Measurements from ENCODE around the gene GON4L. TPM values are rescaled to one million over a fixed set of nuclear protein-coding genes. Genes with fewer than 3 reads are reported as not detected.
"Not testable (repeated sequence)": the region's sequence is repeated elsewhere in the genome, so short reads cannot be mapped to it uniquely, and the experiment has no call there.

GON4L gene
- total and polyA plus RNA-seq, 2 donors from 2014 or later: 14.2 to 62.1 TPM

GRCh38 chr1:155759966-155760630 lies 96.9 kb downstream of the GON4L start:
- no peak for TF ChIP-seq CTCF (IDR thresholded peaks at IDR 0.05; ENCODE audit: borderline replicate concordance, extremely low read depth, insufficient read depth)
- intact Hi-C loops (cut with DNase I): no loop called here
- Histone ChIP-seq H3K36me3 (ENCODE audit: control insufficient read depth in 2 of 3, insufficient read depth in 3 of 3, low read length in 3 of 3) (peaks cover 9 to 48% (median 35%) of the 10 kb centered on the region in 3 donors), H3K9ac (ENCODE audit: low read length in 3 of 3) (no peak overlapping the region), H3K27ac (ENCODE audit: low read depth in 2 of 2, low read length in 2 of 2) (no peak overlapping the region), H3K4me3 (ENCODE audit: low read length in 3 of 3) (no peak overlapping the region), H3K27me3 (ENCODE audit: control insufficient read depth, insufficient read depth, low read length) (no peaks in the 10 kb centered on the region), H3K9me3 (ENCODE audit: control insufficient read depth in 2 of 3, insufficient read depth in 1 of 3, low read length in 3 of 3) (no peaks in the 10 kb centered on the region), H3K4me1 (ENCODE audit: control insufficient read depth in 2 of 3, insufficient read depth in 2 of 3, low read depth in 1 of 3, low read length in 3 of 3) (no peaks in the 10 kb centered on the region)
- DNase-seq (no peak), FAIRE-seq (no peak)

GRCh38 chr1:155759017-155759416 lies 98.0 kb downstream of the GON4L start:
- not testable (repeated sequence) for FAIRE-seq

GRCh38 chr1:155748141-155748540 lies 108.9 kb downstream of the GON4L start:
- H3K9me3 ChIP-seq (ENCODE audit: control insufficient read depth in 2 of 3, insufficient read depth in 1 of 3, low read length in 3 of 3); H3K4me3 ChIP-seq (ENCODE audit: low read length in 3 of 3); H3K27me3 ChIP-seq (ENCODE audit: control insufficient read depth, insufficient read depth, low read length); DNase-seq; FAIRE-seq; H3K27ac ChIP-seq (ENCODE audit: low read depth in 2 of 2, low read length in 2 of 2); H3K36me3 ChIP-seq (ENCODE audit: control insufficient read depth in 2 of 3, insufficient read depth in 3 of 3, low read length in 3 of 3); H3K9ac ChIP-seq (ENCODE audit: low read length in 3 of 3); H3K4me1 ChIP-seq (ENCODE audit: control insufficient read depth in 2 of 3, insufficient read depth in 2 of 3, low read depth in 1 of 3, low read length in 3 of 3); intact Hi-C loops (cut with DNase I): not testable (repeated sequence)

More at GRCh38 chr1:155759017-155759416, 98.0 kb downstream of the GON4L start:
- peaks cover 9 to 46% (median 36%) of the 10 kb centered on the region in 3 donors for H3K36me3 ChIP-seq (ENCODE audit: control insufficient read depth in 2 of 3, insufficient read depth in 3 of 3, low read length in 3 of 3)
- intact Hi-C loops (cut with DNase I); H3K4me3 ChIP-seq (ENCODE audit: low read length in 3 of 3); H3K9me3 ChIP-seq (ENCODE audit: control insufficient read depth in 2 of 3, insufficient read depth in 1 of 3, low read length in 3 of 3); H3K27me3 ChIP-seq (ENCODE audit: control insufficient read depth, insufficient read depth, low read length); DNase-seq; H3K4me1 ChIP-seq (ENCODE audit: control insufficient read depth in 2 of 3, insufficient read depth in 2 of 3, low read depth in 1 of 3, low read length in 3 of 3); H3K9ac ChIP-seq (ENCODE audit: low read length in 3 of 3); H3K27ac ChIP-seq (ENCODE audit: low read depth in 2 of 2, low read length in 2 of 2): not testable (repeated sequence)

- H3K4me3 ChIP-seq (ENCODE audit: low read length in 3 of 3); H3K4me1 ChIP-seq (ENCODE audit: control insufficient read depth in 2 of 3, insufficient read depth in 2 of 3, low read depth in 1 of 3, low read length in 3 of 3); H3K36me3 ChIP-seq (ENCODE audit: control insufficient read depth in 2 of 3, insufficient read depth in 3 of 3, low read length in 3 of 3); H3K27me3 ChIP-seq (ENCODE audit: control insufficient read depth, insufficient read depth, low read length); H3K9ac ChIP-seq (ENCODE audit: low read length in 3 of 3); H3K27ac ChIP-seq (ENCODE audit: low read depth in 2 of 2, low read length in 2 of 2); DNase-seq; intact Hi-C loops (cut with DNase I); FAIRE-seq; H3K9me3 ChIP-seq (ENCODE audit: control insufficient read depth in 2 of 3, insufficient read depth in 1 of 3, low read length in 3 of 3): not testable (repeated sequence)
These were observed 109.4 kb downstream of the GON4L start for GRCh38 chr1:155747586-155747985.

GRCh38 chr1:155745284-155746228 lies 111.5 kb downstream of the GON4L start:
- Histone ChIP-seq H3K9ac (ENCODE audit: low read length in 3 of 3) (peak overlapping the region; percentile 74 to 84 (median 79)), H3K4me3 (ENCODE audit: low read length in 3 of 3) (peak overlapping the region; percentile 62 to 97 (median 83))
- H3K27me3 ChIP-seq (ENCODE audit: control insufficient read depth, insufficient read depth, low read length); intact Hi-C loops (cut with DNase I); H3K36me3 ChIP-seq (ENCODE audit: control insufficient read depth in 2 of 3, insufficient read depth in 3 of 3, low read length in 3 of 3); H3K9me3 ChIP-seq (ENCODE audit: control insufficient read depth in 2 of 3, insufficient read depth in 1 of 3, low read length in 3 of 3); H3K27ac ChIP-seq (ENCODE audit: low read depth in 2 of 2, low read length in 2 of 2); H3K4me1 ChIP-seq (ENCODE audit: control insufficient read depth in 2 of 3, insufficient read depth in 2 of 3, low read depth in 1 of 3, low read length in 3 of 3): not testable (repeated sequence)
- FAIRE-seq (peak; percentile 15), DNase-seq (peak; percentile 94 to 98 (median 97))

Data from kidney (tissue), 14 donors.